GM21619 (cell line): ENCODE results near the gene BNIP2.
"Not testable (repeated sequence)": the region's sequence is repeated elsewhere in the genome, so short reads cannot be mapped to it uniquely, and the experiment has no call there.

ENCODE experiments used
- ATAC-seq: cut with Tn5 transposase; IDR thresholded peaks from one replicate; pipeline ENCODE4 v1.9.1; 2021; ENCODE audit not compliant: unreplicated experiment

BNIP2 gene

DNA sequence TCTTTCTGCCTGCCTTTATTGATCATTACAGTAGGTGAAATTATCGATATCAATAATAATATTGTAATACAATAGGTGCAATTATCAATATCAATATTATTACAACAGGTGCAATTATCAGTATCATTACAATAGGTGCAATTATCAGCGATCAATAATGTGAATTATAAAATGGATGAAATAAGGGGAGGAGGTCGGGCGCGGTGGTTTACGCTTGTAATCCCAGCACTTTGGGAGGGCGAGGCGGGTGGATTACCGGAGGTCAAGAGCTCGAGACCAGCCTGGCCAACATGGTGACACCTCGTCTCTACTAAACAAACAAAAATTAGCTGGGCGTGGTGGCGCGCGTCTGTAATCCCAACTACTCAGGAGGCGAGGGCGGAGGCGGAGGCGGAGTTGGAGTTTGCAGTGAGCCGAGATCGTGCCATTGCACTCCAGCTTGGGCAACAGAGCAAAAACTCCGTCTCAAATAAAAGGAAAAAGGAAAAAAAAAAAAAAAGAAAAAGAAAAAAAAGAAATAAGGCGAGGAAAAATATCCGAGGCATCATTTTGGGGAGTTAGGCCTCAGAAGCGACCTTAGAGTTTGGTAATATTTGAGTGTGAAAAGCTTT, 611 bp upstream of the BNIP2 start:
- no peak for ATAC-seq

DNA sequence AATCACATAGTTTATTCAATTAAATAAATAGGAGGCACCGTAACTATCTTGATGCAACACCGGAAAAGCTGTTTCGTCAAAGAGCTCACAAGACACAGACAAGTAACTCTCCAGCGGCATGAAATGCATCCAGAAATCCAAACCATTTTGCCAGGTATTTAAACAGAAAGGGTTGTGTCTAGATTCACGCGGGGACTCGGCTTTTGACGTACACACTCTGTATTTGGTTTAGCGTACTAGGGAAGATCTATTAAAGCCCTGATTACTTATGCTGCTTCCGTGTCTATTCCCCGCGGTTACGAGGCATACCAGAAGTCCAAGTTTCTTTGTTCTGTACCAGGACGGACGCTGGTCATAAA, 718 bp downstream of the BNIP2 start:
- ATAC-seq = peak; percentile 5

- no peak for ATAC-seq
Observed at GRCh38 chr15:59687836-59688235, 1.3 kb downstream of the BNIP2 start.

- no peak for ATAC-seq
Observed at GRCh38 chr15:59686389-59686788, 2.7 kb downstream of the BNIP2 start.

GRCh38 chr15:59685737-59686297, 3.3 kb downstream of the BNIP2 start:
- no peak for ATAC-seq

- no peak for ATAC-seq
Observed at GRCh38 chr15:59680870-59681269, 8.2 kb downstream of the BNIP2 start.

DNA sequence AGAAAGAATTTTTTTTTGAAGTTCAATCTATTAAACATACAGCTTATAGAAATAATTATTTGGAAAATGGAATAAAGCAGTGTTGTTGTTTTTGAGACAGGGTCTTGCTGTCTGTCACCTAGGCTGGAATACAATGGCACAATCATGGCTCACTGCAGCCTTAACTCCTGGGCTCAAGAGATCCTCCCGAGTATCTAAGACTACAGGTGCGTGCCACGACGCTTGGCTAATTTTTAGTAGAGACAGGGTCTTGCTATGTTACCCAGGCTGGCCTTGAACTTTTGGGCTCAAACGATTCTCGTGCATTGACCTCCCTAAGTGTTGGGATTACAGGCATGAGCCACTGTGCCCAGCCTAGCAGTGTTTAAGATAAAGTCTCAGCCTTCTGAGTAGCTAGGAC, 8.8 kb downstream of the BNIP2 start:
- ATAC-seq = no peak

DNA sequence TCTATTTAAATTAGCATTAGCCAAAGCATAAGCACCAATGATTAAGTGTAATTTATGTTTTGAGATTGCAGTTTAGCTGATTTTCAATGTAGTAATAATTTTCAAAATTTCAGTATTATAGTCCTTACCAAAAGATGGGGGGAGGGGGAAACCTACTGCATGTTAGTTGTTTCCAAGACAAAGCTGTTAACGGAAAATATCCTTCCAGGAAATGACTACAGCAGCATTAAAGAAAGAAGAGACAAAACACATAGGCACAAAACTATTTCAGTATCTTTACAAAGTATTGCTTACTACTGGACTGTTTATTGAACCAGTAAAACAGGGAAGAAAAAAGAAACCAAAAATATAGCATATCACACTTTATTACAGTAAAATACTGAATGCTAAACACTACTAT, 10.5 kb downstream of the BNIP2 start:
- no peak for ATAC-seq

DNA sequence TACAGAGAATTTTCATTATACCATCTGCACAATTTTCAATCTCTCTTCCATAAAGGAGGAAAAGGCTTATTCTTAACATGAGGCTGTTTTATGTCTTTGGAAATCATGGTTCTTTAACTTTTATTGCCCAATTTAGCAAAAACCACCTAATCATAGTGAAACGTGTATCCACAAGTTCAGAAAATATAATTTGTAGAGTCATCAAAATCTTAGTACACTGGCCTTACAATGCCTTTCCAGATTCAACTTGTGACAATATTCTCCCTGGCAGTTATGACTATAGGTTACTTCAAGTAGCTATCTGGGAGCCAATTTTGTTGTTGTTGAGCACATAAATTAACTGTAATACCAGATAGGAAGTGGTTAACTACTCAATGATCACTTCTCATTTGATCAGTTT, 10.9 kb downstream of the BNIP2 start:
- no peak for ATAC-seq

DNA sequence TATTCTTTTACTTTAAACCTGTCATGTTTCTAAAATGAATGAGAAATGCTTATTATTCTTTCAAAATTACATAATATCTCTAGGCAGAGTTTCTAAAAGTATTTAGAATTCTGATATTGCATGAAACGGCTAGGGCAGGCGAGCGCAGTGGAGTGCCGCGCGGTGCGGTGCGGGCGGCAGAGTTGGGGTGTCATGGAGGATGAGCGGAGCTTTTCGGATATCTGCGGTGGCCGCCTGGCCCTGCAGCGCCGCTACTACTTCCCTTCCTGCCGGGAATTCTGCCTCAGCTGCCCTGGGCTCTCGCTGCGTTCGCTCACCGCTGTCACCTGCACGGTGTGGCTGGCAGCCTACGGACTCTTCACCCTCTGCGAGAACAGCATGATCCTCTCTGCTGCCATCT, 12.6 kb downstream of the BNIP2 start:
- no peak for ATAC-seq

DNA sequence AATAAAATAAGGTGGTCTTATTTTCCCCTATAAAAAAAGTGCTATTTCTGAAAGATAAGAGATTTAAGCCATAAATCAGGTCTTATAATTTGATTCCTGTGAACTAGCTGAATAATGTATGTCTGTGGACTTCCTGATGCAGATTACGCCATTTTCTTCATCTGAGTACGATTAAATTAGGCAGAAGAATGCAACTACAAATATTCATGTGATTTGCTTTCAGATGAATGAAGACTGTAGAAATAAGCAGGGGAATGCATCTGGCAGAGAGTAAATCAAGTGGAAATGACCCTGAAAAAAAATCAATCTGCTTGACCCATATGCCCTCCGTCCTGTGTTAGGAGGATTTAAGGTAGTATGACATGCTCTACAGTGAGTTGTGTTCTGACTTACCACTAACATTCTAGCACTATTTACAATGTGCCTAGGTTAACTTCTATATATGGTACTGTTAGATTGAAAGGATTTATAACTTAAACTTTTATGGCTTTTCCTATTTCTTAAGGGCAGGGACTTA, 14.7 kb downstream of the BNIP2 start:
- no peak for ATAC-seq

DNA sequence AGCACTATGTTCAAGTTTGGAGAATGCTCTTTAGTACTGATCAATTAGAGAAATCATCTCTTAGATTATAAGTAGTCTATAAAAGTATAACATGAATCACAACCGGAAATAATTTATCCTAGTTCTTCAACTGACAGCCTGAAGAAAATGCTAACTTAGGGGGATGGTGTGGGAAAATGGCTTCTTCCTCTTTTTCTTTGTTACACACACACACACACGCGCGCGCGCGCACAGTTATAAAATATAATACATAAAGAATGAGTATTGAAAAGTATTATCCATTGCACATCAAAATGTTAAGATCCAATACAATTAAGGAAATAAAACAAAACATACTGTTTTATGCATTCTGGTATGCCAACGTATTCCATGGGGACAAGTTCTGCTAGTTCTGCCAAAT, 20.6 kb downstream of the BNIP2 start:
- no peak for ATAC-seq

GRCh38 chr15:59662260-59662659, 26.9 kb downstream of the BNIP2 start:
- no peak for ATAC-seq

- no peak for ATAC-seq
Observed at GRCh38 chr15:59659366-59659765, 29.8 kb downstream of the BNIP2 start.

- no peak for ATAC-seq
Observed at GRCh38 chr15:59657635-59658125, 31.4 kb downstream of the BNIP2 start.

- ATAC-seq = peak; percentile 98
Observed at GRCh38 chr15:59656897-59657634, 32.1 kb downstream of the BNIP2 start, which contains the start of gene GTF2A2. GTF2A2 (minus strand) TSS chr15:59657515; CDS start chr15:59652277, 5,238 bp downstream.

GRCh38 chr15:59654046-59654445, 35.1 kb downstream of the BNIP2 start:
- no peak for ATAC-seq

GRCh38 chr15:59649603-59650002, 39.5 kb downstream of the BNIP2 start:
- no peak for ATAC-seq

- ATAC-seq = no peak
Observed at GRCh38 chr15:59647085-59647484, 42.0 kb downstream of the BNIP2 start.

GRCh38 chr15:59646277-59646676, 42.8 kb downstream of the BNIP2 start:
- ATAC-seq = no peak

- ATAC-seq = not testable (repeated sequence)
Observed at GRCh38 chr15:59645812-59646211, 43.3 kb downstream of the BNIP2 start.

DNA sequence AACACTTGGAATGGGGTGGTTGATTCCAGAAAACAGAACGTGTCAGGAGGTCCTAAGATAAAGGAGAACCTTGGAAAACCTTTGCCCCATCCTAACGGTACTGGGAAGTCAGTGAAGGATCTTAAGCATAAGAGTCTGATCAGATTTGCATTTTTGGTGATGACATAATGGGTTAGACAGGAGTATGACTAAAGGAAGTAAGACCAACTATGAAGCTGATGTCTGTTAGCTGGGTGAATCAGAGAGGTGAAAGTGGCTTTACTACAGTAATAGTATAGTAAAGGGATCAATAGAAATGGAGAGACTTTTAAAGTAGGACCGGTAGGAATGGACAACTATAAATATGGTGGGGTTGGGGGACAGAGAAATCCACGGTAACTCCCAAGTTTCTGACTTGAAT, 44.4 kb downstream of the BNIP2 start:
- ATAC-seq = no peak
